ENCODE measurements around the gene PRKG1.

- TF ChIP-seq CTCF (IDR thresholded peaks at IDR 0.05) (no peak), EZH2phosphoT487 (IDR thresholded peaks at IDR 0.05) (no peak), EZH2 (IDR thresholded peaks at IDR 0.05) (no peak)
Measured at GRCh38 chr10:51488766-51489408, 414.6 kb downstream of the PRKG1 start.
